Superior temporal gyrus (tissue), 1 donor: ENCODE data around the gene SCARF2.
"Not testable (repeated sequence)": the region's sequence is repeated elsewhere in the genome, so short reads cannot be mapped to it uniquely, and the experiment has no call there.

Source experiments
- DNase-seq: peaks from one replicate; pipeline ENCODE4 v3.0.0-alpha.2; 2016; ENCODE audit errors: extremely low spot score

Gene SCARF2

DNA sequence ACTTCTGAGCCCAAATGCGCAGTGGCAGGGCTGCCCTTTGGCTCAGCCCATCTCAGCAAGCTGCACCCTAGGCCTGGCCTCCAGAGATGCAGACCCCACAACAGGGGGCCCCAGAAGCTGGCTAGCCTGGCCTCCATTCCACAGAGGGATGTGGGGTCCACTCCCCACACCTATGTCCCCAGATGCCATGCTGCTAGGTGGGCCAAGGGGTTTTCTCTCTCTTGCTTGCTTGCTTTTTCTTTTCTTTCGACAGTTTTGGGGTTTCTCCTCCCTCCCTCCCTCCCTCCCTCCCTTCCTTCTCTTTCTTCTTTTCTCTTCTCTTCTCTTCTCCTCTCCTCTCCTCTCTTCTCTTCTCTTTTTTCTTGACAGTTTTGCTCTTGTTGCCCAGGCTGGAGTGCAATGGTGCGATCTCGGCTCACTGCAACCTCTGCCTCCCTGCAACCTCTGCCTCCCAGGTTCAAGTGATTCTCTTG is 9.6 kb downstream of the SCARF2 start:
- no peak for DNase-seq

DNA sequence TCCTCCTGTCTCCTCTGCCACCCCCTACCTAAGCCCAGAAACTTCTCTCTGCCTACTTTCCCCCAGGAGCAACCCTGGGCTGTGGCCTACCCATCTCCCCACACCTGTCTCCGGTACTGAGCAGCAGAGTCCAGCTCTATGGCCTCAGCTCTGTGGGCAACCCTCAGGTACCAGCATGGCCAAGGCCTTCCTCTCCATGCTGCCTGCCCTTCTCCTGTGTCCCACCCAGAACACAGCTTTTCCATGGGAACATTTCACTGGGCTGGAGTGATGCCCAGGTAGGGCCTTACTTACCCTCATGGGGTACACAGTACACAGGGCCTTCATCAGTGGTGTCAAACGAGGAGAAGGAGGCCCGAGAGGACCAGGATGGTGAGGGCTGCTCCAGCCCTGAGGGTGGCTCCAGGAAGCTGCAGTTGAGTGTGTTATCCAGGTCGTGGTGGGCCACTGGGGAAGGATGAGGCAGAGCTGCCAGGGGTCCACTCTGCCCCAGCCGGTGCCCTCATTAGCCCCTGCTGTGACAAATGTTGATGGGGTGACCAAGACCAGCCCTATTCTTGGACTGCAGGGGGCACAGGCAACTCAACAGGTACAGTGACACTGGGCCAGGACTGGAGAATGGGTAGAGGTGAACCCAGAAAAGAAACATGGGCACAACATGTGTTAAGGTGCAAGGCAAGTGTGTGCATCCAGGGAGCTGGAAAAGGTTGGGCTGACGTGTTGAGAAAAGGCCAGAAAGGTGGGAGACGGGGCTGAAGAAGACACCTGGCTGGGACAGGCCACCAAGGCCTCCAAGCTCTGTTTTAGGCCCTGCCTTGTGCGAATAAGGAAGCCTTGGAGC is 10.3 kb downstream of the SCARF2 start:
- no peak for DNase-seq

DNA sequence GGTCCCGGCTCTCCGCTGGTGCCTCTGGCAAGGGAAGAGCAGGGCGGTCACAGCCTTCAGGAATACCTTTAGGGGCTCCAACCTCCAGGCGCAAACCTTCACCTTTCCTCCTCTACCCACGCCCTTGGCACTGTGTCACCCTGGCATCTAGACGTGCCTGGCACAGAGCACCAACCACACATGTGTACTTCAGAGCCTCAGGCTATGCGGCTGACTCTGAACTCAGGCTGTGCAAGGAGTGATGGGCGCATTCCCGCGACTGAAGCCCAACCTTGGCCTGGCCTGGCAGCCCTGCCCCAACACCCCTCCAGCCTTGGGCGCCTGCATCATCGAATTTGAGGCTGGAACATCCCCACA is 11.4 kb downstream of the SCARF2 start:
- DNase-seq: no peak

DNA sequence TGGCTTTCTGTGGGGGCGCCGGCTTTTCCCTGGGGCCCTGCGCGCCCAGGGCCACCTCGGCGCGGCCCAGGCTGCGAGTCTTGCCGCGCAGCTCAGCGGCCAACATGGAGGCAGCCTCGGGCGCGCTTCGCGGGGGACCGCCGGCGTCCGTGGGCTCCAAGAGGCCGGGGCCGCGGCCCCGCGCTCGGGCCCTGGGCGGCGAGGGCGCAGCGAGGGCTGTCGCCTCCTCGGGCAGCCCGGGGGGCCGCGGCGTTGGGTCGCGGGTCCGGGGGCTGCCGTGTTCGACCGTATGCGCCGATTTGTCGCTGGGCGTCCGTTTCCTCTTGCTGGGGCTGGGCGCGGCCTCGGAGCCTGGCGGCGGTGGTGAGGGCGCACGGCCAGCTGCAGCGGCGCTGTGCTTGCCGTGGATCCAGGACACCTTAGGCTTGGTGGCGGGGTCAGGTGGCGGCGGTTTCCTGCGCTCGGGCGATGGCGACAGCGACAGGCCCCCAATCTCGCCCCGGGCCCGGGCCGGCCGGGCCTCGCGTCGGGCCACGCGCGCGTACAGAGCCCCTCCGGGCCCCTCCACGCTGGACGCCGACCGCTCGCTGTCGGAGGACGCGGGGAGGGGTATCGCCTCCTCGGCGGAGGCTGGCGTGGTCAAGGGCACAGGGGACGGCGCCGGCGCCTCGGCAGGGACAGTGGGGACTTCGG is 11.9 kb downstream of the SCARF2 start:
- DNase-seq: no peak

DNA sequence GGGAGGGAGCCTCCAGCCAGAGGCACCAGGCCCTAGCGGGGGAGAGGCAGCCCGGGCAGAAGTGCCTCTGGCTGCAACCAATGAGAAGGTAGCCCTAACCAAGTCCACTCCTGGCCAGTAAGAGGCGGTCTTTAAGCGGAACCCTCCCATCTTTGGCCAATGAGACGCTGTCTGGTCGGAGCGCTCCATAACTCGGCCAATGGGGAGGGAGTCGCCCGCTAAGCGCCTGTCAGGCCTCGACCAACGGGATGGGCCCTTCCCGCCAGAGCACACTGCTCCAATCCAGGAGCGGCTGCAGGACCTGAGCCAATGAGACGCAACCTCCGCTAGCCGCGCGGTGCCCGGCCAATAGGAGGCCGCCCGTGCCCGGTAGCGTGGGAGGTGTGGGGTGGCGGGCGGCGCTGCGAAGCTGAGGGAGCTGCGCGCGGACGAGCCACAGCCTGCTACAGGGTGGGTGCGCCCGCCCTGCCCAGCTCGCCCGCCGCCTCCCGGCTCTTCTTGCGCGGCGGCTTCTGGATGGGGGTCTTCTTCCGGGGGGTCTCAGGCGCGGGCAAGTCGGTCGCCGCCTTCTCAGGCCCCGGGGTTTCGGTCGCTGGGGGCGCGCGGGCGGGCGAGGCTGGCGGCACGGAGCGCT is 12.6 kb downstream of the SCARF2 start:
- DNase-seq: peak; percentile 53

GRCh38 chr22:20424568-20424931 is 13.1 kb downstream of the SCARF2 start:
- DNase-seq: no peak

DNA sequence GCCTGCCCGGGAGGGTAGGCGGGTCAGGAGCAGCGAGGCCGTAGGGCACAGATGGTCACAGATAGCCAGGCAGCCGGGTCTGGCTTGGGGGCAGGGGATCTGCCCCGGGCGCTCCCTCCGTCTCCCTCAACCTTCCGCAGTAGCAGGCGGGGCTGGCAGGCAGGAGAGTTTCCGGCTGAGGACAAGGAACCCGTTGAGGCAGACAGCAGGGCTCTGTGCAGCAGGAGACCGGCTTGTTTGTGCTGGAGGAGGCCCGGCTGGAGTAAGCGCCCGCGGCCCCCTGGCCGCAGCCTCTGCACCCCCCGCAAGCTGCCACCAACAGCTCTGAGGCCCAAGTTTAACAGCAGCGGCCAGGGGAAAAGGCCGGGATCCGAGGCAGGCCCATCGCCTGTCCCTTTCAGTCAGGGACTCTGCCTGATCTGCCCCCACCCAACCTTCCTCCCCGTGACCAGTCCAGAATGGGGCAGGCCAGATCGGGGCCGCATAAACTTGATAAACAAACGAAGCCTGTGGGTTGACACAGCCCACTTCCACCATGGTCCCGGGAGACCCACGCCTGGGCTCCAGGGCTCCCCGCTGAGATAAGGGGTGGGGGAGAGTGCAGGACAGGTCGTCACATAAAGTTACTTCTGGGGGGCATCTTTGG is 13.6 kb downstream of the SCARF2 start:
- no peak for DNase-seq

DNA sequence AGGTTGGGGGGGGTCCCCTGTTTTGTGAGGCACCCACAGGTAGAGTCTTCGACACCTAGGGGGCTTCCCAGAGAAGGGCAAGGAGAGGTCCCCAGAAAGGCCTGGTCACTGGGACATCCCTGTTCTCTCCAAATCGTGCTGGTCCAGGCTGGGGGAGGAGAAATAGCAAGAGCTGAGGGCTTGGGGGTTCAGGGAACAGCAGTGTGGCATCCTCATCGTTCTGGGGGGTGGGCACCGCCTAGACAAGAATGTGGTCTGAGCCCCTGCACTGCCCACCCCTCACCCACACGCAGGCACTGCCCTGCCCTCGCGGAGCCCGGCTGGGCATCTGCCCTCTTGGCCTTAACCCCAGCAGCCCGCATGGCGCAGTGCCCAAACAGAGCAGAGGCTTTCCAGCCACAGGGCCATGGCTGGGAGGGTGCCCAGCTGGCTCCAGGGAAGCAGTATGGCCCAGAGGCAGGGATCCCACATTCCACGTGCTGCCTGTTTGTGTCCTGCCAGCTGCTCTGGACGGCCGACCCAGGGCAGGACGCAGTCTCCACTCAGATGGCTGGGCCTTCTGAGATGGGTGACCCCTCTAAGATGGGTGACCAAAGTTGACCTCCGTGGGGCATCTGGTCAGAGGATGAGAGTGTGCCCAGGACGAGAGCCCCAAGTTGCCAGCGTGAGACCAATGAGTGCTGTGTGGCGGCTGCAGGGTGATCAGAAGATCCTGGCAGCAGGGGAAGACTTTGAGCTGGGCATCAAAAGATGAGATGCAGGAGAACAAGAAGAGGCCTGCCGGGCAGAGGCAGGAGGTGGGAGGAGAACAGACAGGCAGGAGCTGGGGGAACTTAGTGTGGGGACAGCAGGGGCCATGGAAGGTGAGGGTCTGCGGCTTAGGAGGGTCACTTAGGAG is 14.4 kb downstream of the SCARF2 start:
- peak; percentile 89 for DNase-seq

- no peak for DNase-seq
These were observed 15.2 kb downstream of the SCARF2 start for GRCh38 chr22:20422271-20423007.

- DNase-seq: no peak
These were observed 16.1 kb downstream of the SCARF2 start for GRCh38 chr22:20421507-20421874.

GRCh38 chr22:20420157-20420842 is 17.3 kb downstream of the SCARF2 start:
- DNase-seq: no peak

GRCh38 chr22:20419664-20419951 is 18.0 kb downstream of the SCARF2 start:
- DNase-seq: no peak

- DNase-seq: peak; percentile 92
These were observed 19.3 kb downstream of the SCARF2 start for GRCh38 chr22:20418211-20418788.

DNA sequence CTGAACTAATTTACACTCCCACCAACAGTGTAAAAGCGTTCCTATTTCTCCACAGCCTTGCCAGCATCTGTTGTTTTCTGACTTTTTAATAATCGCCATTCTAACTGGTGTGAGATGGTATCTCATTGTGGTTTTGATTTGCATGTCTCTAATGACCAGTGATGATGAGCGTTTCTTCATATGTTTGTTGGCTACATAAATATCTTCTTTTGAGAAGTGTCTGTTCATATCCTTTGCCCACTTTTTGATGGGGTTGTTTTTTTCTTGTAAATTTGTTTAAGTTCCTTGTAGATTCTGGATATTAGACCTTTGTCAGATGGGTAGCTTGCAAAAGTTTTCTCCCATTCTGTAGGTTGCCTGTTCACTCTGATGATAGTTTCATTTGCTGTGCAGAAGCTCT is 21.9 kb downstream of the SCARF2 start:
- DNase-seq: not testable (repeated sequence)

DNA sequence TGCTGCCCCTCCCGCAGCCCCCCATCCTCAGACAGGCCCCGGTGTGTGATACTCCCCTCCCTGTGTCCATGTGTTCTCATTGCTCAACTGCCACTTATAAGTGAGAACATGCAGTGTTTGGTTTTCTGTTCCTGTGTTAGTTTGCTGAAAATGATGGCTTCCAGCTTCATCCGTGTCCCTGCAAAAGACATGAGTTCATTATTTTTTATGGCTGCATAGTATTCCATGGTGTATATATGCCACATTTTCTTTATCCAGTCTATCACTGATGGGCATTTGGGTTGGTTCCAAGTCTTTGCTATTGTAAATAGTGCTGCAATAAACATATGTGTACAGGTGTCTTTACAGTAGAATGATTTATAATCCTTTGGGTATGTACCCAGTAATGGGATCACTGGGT is 22.4 kb downstream of the SCARF2 start:
- DNase-seq: not testable (repeated sequence)

DNA sequence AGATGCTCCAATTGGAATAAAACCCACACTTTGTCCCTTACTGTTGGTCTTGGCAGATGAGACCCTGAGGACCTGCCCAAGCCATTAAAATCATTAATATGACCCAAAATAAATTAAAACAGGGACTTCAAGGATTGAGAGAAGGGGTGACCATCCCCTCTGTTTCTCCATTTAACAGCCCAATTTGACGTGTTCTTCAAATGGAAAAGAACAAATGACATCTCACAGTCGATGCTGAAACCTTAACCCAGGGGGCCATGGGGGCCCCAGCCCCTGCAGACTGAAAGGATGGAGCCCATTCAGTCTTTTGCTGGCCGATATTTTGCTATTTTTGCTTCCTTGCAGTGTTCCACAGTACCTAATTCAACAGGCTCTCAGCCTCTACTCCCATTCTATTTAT is 23.2 kb downstream of the SCARF2 start:
- no peak for DNase-seq

- no peak for DNase-seq
These were observed 23.6 kb downstream of the SCARF2 start for GRCh38 chr22:20414059-20414440.

DNA sequence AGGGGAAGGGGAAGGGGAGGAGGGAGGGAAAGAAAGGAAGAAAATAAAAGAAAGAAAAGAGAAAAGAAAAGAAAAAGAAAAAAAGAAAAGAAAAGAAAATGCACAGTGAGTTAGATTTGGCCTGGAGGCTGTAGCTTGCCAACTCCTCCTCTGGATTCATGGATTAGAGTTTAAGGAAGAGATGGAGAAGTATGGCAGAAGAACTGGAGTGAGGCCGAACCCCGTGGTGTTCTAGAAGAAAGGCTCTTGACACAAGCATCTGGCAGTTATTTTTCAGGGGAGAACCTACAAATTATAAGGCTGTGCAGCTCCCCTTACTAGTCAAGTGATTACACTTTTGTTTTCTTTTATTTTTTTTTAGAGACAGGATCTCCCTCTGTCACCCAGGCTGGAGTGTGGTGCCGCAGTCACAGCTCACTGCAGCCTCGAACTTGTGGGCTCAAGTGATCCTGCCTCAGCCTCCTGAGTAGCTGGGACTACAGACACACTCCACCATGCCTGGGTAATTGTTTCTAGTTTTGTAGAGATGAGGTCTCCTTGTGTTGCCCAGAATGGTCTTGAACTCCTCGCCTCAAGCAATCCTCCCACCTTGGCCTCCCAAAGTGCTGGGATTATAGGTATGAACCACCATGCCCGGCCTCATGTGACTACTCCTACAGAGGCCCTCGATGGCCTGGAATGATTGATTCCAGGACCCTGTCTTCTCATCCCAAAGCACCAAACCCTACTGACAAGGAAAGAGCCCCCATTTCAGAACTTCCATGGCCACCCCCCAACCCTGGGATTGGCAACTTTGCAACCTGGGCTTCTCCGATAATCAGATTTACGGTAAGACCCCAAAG is 24.2 kb downstream of the SCARF2 start:
- no peak for DNase-seq
